ENCODE results near the gene INPP5A. TPM values are rescaled to one million over a fixed set of nuclear protein-coding genes. Genes with fewer than 3 reads are reported as not detected.

INPP5A gene
- total and polyA plus RNA-seq, 10 of the 15 experiments (the other 5 are each of a cell fraction or from before 2014, with no cell fraction given): 0.52 to 15.0 (median 6.3) TPM

GRCh38 chr10:132649651-132650360, 112.2 kb downstream of the INPP5A start:
- no peak for ATAC-seq
- ChIA-PET RAD21 (ENCODE audit: unreplicated experiment) (no interaction called here), POLR2A (no interaction called here), CTCF (no interaction called here), SMC1A (ENCODE audit: uncharacterized antibody, unreplicated experiment) (no interaction called here)
- WGBS (ENCODE audit: insufficient coverage, insufficient replicate concordance, low lambda C conversion rate, missing lambda C conversion rate): 75% methylated on average over 20 of the region's 20 CpGs
- Histone ChIP-seq H2AFZ (ENCODE audit: control insufficient read depth, low read depth, low read length) (no peak overlapping the region), H3K4me2 (ENCODE audit: control insufficient read depth, insufficient read depth) (no peak overlapping the region), H4K20me1 (ENCODE audit: control insufficient read depth, insufficient read depth) (no peaks in the 10 kb centered on the region), H3K4me3 (no peak overlapping the region), H3K9ac (ENCODE audit: control insufficient read depth, insufficient read depth, low read length) (no peak overlapping the region), H3K27me3 (replicated peaks in 1 of 2; ENCODE audit: control insufficient read depth in 2 of 2, insufficient read depth in 2 of 2, low read length in 1 of 2) (no peaks in the 10 kb centered on the region), H3K79me2 (ENCODE audit: control insufficient read depth, insufficient read depth, low read length) (no peaks in the 10 kb centered on the region), H3K4me1 (ENCODE audit: control insufficient read depth, insufficient read depth, low read length) (no peaks in the 10 kb centered on the region), H3K36me3 (ENCODE audit: control insufficient read depth in 2 of 2, insufficient read depth in 2 of 2, low read length in 1 of 2) (peaks cover 0 to 5% of the 10 kb centered on the region in 2 experiments; a peak in 2 of 4 replicates), H3K9me3 (replicated peaks; ENCODE audit: control insufficient read depth, insufficient read depth, low read length) (no peaks in the 10 kb centered on the region), H3K27ac (ENCODE audit: control insufficient read depth, insufficient read depth) (no peak overlapping the region)
- no peak for FAIRE-seq
- intact Hi-C loops (cut with micrococcal nuclease; ENCODE audit: unreplicated experiment) (no loop called here), in situ Hi-C loops (cut with MboI) (no loop called here)
- no TSS peak for BruUV-seq (replicated peaks)
- DNase-seq (ENCODE audit: low read depth, low spot score): no peak
- TF ChIP-seq SP1 (IDR thresholded peaks at IDR 0.05; ENCODE audit: low read depth, low read length): no peak
- no peak for TF ChIP-seq NR2F1 (conservative IDR thresholded peaks at IDR 0.05)
- no peak for TF ChIP-seq NFXL1 (IDR thresholded peaks at IDR 0.05; ENCODE audit: borderline replicate concordance)
- no peak for TF ChIP-seq ZNF687 (IDR thresholded peaks at IDR 0.05)
- TF ChIP-seq CTCF (IDR thresholded peaks at IDR 0.05 in 2 of 3, conservative IDR thresholded peaks at IDR 0.05 in 1 of 3; ENCODE audit: control insufficient read depth in 2 of 3, extremely low read depth in 1 of 3, insufficient read depth in 1 of 3, low read depth in 3 of 3, low read length in 3 of 3): no peak
- no peak for TF ChIP-seq SMC3 (IDR thresholded peaks at IDR 0.05; ENCODE audit: borderline replicate concordance, low read length)
- no peak for TF ChIP-seq ZBTB40 (IDR thresholded peaks at IDR 0.05; ENCODE audit: borderline replicate concordance)
- no peak for TF ChIP-seq CBX3 (IDR thresholded peaks at IDR 0.05; ENCODE audit: borderline replicate concordance, low read depth)
- TF ChIP-seq SREBF1 (IDR thresholded peaks at IDR 0.05; ENCODE audit: low read length): no peak
- no peak for TF ChIP-seq IRF4 (IDR thresholded peaks at IDR 0.05; ENCODE audit: low read depth, low read length)
- TF ChIP-seq PKNOX1 (IDR thresholded peaks at IDR 0.05): no peak

All from GM12878 (cell line).